HG02763 (cell line): Measurements from ENCODE around the gene ROPN1.
"Not testable (repeated sequence)": the region's sequence is repeated elsewhere in the genome, so short reads cannot be mapped to it uniquely, and the experiment has no call there.

Experiments
- ATAC-seq: cut with Tn5 transposase; IDR thresholded peaks from one replicate; pipeline ENCODE4 v1.9.1; 2021; ENCODE audit warnings: mild to moderate bottlenecking, moderate library complexity; ENCODE audit not compliant: unreplicated experiment

The ROPN1 gene

DNA sequence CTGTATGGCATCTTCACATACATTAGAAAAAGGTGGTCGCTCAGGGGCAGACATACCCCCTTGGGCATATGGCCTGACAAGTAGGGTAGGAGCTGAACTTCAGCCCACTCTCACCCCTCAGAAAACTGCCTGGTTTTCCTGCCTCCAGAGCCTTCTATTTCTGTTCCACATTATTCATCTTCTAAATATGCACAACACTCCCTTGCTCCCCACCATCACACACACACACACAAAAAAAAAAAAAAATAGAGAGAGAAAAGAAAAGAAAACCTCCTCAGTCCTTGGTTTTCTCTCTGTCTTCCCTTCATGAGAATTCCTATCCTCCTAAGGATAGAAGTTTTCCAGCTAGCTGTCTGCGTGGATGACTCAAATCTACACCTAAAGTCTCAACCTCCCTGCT lies 5.6 kb upstream of the ROPN1 start:
- no peak for ATAC-seq

DNA sequence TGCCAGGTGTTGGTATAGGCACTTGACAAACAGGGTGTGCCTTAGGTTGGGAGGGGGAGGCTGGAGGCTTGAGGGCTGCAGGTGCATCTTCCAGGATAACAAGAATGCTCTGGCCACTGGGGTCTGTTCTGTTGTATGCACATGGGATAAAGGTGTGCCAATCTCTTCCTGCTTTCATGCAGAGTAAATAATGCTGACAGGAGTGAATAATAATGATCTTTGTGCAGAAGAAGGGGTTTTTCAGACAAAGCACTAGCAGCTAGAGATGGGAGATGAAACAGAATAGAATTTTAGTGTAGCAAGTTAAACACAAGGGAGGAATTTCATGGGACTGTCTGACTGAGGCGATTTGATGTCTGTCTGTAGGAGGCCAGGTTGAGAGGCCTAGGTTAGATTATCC lies 1.9 kb upstream of the ROPN1 start:
- ATAC-seq: no peak

DNA sequence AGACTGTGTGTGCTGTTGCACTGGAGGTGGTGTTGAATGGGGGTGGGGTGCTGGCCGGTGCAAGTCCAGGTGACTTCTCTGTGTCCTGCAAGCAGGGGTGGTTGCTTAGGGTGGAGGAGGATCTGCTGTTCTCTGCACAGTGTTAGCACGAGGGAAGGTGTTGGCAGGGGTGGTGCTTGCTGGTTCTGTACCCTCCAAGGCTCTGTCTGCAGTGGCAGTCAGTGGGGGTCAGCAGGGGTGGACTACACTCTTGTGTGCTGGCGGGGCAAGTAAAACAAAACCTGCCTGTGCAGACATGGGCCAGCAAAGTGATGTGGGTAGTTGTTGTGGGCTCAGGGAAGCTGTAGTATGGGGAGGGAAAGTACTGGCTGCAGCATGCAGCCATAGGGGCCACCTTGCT lies 5.5 kb downstream of the ROPN1 start:
- no peak for ATAC-seq

DNA sequence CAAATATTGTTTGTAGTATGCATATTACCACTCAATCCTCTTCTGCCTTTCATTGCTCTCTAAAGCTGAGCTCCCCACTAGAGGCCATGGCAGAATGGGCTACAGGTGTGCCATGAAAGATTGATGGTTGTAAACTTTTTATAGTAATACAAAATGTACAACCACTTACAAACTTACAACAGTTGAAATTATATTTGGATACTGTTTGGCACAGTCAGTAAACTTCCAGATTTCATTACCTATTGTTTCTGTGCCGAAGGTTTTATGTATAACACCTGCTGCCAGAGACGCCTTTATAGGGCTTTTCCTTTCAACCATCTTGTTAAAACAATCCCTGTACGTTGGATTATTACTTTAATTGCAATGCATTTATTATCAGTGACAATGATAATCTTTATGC lies 7.0 kb downstream of the ROPN1 start:
- ATAC-seq: no peak

DNA sequence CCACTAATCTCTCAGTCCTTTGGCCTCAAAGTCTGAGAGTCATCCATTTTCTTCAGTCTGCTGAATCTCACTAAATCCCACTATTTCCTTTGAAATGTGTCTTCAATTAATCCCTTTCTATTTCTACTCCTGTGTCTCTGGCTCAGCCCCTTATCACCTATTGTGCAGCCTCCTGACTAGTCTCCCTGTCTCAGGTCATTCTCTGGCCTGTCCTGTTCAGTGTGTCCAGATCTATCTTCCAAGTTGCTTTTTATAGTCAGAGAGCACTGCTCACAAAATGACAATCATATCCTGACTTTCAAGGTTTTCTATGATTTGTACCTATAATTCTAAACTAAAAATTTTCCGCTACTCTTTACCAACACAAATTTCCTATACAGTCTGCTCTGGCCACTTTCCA lies 7.6 kb downstream of the ROPN1 start:
- ATAC-seq: no peak

DNA sequence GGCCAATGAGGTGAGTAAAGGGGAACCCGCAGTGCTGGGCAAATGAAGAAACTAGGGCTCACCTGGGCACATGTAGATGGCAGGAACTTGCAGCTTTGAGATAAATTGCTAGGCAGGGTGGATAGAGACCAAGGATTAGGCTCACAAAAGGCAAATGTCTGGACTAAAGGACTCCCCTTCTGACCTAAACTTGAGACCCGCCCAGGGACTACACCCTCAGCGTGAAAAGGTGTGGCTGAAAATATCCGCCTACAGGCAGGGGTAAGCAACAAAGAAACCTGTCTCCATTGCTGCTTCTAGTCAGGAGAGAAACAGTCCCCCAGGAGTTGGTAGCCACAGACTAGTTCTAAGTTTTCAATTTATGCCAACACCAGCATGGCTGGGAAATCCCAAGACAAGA lies 10.6 kb downstream of the ROPN1 start:
- ATAC-seq: not testable (repeated sequence)

DNA sequence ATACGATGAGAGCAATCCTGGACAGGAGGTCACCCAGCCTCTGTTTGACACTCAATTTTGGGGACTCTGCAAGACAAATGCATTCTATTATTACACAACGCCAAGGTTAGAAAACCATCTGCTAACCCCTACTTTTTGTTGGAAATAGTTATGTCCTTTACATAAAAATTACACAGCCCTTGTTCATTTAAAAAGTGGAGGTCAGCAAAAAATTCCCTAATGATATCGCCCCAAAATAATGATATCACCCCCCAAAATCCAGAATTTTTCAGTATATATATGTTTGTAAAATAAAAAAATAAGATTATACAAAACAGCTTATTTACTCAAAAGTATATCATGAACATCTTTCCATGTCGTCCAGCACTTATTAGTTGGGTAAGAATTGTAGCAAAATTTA lies 11.4 kb downstream of the ROPN1 start:
- ATAC-seq: no peak

DNA sequence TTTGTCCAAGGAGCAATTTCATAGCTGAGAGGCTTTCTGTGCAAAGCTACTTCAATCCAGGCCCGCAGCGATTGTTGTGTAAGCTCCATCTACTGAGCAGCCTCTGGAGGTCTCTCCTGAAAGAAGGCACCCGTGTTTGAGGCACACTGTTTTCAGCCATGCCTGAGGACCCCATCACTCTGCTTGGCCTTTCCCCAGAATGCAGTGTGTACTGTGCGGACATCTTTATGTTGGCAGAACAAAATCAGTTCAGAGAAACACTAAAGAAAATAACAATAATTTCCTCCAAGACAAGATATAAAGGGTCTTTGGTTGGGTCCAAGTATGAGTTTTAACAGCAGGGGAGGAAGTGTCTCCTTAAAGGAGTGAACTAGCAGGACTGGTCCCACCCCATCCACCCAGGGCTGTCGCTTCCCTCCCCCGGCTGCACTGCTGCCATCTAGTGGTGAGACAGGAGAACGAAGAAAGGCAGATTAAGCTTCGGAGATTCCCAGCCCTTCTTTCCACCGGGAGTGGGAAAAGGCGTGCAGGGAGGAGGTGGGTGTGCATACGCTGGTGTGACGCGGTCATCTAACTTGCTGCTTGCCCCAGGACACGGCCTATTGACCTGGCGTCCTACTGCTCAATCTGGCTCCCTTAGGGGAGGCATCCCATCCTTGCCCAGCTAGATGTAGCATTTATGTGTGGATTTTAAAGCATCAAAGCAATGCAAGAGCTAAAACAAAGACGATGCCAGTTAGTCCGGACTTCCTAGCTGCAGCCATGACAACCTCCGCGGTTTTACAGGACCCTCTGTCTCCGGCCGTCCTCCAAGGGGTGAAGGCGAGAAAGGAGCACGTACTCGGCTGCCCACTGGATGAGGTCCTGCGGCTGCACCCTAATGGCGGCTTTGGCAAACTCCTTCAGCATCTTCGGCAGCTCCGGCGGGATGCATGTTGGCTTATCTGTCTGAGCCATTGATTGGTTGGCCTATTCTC lies 12.1 kb downstream of the ROPN1 start:
- ATAC-seq: not testable (repeated sequence)

DNA sequence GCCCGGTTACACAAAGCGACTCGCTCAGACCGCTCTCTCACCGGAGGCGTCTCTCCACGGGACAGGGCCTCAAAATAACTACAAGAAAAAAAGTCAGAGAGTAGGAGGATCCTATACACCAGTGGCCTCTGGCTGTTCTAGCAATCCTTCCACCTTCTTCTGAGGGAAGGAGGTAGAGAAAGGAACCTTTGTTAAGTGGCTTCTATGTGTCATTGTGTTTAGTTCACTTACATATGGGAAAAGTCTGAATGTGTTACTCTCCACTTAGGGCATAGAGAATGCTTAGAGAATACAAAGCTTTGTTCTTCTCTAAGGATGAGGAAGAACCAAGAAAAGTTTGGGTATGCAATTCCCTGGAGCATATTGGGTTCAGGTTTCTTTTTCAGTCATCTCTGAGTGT lies 15.0 kb downstream of the ROPN1 start:
- not testable (repeated sequence) for ATAC-seq

DNA sequence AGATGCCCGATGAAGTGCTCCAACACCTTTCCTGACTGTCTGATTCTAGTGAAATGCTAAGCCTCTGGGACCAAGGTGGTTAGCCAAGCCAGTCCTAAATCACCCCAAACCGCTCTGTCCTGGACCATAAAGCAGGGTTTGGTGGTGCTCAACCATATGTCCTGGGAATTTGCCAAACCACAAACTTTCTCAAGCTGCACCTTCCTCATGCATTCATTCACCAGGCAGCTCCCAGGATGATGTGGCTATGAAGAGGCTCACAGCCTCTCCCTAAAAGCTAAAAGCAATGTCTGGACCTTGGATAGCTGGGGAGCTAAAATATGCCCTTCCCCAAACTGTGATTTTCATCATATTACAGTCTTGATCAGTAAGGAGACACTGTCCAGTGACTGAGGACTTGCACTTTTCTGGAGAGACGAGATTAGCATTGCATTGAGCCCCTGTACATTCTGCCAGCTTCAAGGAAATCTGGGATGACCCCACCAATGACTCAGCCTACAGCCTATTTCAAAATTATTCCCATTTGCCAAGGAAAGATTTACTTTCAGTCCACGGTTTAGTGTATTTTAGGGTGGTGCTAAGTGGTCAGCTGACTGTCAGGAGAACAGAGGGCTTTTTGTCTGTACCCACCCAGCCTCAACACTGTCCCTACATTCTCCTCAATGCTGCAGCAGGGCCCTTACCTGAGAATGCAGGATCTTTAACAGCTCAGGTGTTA lies 15.6 kb downstream of the ROPN1 start:
- not testable (repeated sequence) for ATAC-seq

DNA sequence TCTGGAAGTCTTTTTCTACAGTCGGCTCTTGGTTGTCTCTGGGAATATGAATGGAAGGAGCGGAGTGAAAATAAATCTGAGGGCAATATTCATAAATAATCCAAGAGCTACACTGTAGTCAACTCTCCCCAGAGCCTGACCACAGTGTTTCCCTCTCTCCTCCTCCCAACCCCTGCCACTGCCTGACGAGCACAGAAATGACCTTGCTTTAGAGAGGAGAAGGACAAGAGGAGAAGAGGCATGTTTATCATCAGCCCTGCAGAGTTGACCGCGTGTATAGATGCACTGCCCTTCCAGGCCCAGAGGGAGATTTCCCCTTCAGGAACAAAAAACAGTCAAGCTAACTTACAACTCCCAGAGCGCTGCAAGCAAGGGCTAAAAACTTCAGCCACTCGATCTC lies 16.9 kb downstream of the ROPN1 start:
- not testable (repeated sequence) for ATAC-seq

DNA sequence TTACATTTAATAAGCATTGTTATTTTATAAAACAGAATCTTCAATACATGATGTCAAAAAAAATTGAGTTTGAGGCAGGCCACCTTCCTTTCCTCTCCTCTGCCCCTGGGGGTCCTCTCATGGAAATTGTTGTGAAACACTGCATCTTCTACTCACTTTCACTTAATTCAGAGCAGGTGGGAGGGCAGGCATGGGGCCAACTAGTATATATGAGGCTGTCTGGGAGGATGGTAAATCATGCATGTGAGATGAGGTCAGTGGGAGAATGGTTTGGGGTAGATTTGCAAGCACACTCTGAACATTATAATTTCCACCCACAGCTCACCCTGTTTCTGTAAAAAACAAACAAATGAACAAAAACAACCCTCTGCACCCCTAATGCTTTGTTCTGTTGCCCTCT lies 20.5 kb downstream of the ROPN1 start:
- no peak for ATAC-seq

DNA sequence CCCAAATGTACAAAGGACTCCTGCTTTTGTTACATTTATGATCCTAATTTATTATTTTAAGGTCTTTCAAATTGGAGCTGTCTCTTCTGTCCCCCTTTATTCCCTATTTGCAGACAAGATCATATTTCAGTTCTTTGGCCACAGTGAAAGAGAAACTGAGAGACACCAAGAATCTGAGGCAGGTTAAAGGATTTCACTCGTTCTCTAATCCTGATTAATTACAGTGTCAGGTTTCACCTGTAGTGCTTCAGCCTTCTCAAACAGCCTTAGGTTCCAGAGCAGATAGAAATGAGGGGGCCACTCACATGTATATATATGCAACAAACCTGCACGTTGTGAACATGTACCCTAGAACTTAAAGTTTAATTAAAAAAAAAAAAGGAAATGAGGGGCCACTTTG lies 24.7 kb downstream of the ROPN1 start:
- ATAC-seq: not testable (repeated sequence)

DNA sequence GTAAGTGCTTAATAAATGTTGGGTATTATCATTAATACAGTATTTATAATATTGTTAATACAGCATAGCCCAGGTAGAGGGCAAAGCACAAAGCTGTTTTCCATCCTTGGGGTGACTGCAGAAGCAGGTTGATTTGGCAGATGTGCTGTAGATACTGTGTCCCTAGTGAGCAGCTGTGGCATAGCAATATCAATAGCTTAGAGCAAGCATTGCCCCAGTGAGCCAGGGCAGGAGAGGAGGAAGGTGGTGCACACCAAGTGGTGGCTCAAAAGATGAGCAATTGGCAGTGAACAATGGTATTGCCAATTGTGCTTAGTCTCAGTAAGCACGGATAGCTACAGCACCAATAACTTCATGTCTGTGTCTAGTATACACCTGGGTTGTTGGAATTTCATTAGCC lies 25.1 kb downstream of the ROPN1 start:
- ATAC-seq: not testable (repeated sequence)

DNA sequence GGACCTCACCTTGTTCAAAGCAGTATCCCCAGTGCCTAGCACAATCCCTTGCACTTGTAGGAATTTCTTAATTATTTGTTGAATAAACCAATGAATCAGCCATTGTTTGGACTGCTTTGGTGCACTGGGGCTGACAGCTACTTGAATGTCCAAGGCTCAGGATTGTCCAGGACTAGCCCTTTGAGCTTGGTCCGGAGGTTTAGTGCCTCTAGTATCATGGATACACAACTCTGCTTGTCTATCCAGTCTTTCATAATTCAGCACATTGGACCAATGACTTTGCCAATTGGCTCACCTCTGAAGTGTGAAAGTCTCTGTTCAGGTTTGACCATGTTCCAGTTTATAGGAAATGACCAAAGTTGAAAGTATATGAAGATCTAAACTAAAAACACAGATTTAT lies 27.1 kb downstream of the ROPN1 start:
- ATAC-seq: not testable (repeated sequence)

DNA sequence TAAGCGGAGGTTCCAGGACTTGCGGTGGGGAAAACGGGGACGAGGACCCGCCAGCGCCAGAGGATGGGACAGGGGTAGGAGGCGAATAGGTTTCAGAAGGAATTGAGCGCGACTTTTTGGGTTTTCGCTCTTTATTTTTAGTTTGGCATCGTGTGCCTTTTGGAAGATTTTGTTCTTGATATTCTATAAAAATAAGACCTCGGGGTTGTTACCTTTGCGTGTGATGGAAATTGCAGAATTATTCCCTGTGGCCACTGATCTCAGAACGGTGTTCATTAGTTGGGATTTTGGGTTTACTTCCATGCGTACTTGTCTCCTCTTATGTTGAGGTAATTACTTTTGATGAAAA lies 30.4 kb downstream of the ROPN1 start:
- no peak for ATAC-seq

DNA sequence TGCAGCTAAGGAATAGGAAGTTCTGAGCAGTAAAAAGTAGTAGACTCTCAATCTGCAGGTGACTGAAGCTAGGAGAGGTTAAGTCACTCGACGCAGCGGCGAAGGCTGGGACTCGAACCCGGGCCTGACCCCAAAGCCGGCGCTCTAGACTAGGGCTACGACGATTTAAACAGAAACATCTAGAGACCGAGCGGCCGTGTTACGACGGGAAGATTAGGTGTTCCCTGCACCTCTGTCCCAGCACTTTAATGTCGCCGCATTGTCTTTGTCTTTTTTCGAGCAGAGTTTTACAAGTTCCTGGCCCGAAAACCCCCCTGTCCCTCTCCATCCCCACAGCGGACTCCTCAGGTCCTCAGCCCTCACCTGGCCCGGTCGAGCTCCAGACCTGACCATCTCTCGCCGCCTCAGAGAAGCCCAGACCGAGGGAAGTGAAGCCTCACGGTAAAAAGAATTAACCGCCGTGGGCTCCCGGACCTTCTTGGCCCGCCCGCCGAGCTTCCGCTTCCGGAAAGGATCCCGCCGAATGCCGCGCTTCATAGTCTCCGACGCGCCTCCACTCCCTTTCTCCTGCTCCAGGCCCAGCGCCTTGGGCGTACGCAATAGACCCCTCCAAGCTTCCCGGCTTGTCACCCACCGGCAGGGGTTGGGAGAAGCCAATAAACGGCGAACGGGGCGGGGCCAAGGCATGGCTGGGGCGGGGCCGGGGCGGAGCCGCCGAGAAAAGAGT lies 31.0 kb downstream of the ROPN1 start, which contains the start of gene CCDC14:
Gene CCDC14, minus strand, starts transcription at position 449 of the 727 bp plus-strand sequence. Its CDS starts 56 bp downstream, at position 393.
- peak; percentile 87 for ATAC-seq

DNA sequence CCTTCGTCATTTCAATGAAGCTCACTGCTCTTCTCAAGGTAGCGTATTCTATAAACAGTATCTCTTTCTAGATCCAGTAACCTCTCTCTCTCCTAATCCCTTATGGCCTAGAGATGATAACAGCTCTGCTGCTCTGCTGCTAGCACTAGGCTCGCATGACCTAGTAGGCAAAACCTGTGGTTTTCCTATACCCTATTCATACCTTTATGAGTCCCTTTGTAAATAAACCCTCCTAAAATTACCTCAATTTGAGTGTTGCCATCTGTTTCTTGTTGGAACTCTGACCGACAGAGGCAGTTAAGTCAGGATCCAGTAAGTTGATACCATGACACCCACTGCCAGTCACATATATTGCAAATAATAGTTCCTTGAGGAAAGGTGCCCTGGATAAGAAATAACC lies 38.2 kb downstream of the ROPN1 start:
- peak; percentile 83 for ATAC-seq

DNA sequence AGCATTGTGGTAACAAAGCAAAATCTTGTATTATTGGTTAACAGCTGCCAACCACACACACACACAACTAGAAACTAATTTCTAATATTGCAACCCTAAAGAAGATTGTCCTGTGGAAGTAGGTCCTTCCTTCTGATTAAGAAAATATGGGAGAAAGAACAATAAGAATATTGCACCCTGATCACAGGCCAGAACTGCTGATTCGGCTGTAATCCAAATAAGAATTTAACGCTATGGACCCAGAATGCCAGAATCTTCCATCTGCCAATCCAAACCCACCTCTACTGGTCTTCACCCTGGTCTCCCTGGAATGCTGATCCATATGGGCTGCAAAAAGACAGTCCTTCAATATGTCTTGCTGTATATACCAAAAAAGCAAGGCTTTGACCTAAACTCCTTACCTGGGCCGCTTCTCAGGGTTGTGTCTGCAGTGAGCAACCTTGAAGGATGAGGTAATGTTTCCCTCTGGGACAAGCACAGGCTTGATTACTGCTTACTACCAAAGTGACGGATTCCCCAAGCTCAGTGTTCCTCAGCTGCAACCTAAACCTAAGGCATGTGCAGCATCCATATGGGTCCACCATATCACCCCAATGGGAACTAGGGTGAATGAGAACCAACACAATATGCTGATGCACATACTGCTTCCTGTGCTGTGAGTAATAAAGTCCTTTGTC lies 38.9 kb downstream of the ROPN1 start:
- ATAC-seq: peak; percentile 8

DNA sequence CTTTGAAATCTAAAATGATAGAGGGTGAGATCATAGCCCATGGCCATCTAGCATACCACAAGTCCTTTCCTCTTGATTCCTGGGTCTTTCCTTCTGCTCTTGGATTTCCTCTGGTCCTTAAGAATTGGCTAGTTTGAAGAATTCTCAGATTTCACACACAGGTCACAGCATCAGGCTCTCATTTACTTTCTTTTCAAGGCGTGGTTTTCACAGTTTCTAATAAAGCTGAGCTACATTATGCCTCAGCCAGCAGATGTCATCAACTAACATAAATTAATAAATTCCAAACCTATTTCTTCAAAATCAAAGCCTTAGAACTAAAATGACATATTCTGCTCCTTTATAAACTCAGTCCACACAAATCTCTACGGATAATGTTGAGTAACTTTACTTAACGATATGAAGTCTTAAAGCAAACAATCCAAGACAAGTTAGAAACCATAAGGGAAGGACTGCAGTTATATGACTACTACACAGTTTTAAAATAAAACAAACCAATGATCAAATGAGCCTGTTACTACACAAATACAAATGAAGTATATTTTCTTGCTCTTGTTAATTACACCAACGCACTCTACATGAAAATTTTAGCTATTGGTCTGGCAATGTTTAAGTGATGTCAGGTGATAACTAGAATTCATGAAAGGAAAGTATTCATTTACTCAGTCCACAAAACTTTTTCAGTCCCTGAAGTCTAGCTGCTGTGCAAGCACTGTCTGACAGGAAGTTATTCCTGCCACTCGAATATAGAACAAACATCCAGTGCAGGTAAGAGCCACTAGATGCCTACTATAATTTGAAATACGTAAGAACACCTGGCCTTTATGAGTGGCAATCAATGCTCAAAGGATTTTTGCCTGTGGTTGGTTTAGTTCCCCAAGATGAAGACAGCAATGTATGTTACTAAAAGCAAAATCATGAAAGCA lies 40.1 kb downstream of the ROPN1 start:
- ATAC-seq: no peak
